OCI-LY7 (cell line): ENCODE data around the gene RRP7A.

Source experiments
- EZH2phosphoT487 ChIP-seq: fragments of 200-600 bp; sonication (generic); IDR thresholded peaks from 2 replicates; pipeline ENCODE4 v1.6.1; 2018; ENCODE audit warnings: low read depth, borderline replicate concordance, mild to moderate bottlenecking, mixed run types, antibody characterized with exemption, low read length, moderate library complexity, mixed read lengths
- TF ChIP-seq, protein P1 (sequence below): fragments of 200-600 bp; sonication (generic); conservative IDR thresholded peaks from 2 replicates; pipeline ENCODE4 v1.5.1; 2014; ENCODE audit warnings: mild to moderate bottlenecking, antibody characterized with exemption, low read length, moderate library complexity, mixed read lengths

DNA sequence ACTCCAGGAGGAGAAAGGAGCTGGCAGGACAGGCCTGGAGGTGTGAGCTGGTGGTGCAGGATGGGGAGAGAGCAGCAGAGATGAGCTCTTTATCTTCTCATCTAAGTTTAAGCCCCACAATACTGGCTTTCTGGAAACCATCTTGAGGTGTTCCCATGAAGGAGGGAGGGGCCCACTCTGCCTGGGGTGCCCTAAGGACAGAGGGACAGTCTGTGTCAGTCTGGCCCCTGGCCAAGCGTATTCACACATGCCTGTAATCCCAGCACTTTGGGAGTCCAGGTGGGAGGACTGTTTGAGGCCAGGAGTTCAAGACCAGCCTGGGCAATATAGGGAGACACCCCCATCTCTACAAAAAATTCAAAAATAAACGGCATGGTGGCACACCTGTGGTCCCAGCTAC, 43.1 kb upstream of the RRP7A start:
- TF ChIP-seq, protein P1, sequence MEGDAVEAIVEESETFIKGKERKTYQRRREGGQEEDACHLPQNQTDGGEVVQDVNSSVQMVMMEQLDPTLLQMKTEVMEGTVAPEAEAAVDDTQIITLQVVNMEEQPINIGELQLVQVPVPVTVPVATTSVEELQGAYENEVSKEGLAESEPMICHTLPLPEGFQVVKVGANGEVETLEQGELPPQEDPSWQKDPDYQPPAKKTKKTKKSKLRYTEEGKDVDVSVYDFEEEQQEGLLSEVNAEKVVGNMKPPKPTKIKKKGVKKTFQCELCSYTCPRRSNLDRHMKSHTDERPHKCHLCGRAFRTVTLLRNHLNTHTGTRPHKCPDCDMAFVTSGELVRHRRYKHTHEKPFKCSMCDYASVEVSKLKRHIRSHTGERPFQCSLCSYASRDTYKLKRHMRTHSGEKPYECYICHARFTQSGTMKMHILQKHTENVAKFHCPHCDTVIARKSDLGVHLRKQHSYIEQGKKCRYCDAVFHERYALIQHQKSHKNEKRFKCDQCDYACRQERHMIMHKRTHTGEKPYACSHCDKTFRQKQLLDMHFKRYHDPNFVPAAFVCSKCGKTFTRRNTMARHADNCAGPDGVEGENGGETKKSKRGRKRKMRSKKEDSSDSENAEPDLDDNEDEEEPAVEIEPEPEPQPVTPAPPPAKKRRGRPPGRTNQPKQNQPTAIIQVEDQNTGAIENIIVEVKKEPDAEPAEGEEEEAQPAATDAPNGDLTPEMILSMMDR: no peak
- no peak for TF ChIP-seq EZH2phosphoT487
